Cardiac muscle cell (in vitro differentiated cells and primary cell): ENCODE results near the gene FAM90A1. TPM values are rescaled to one million over a fixed set of nuclear protein-coding genes. Genes with fewer than 3 reads are reported as not detected.
"Not testable (repeated sequence)": the region's sequence is repeated elsewhere in the genome, so short reads cannot be mapped to it uniquely, and the experiment has no call there.

Source experiments
- DNase-seq, 2 donors: peaks; one replicate each; pipeline versions ENCODE4 v3.0.0 to v3.0.0-alpha.2; 2010 to 2017; ENCODE audit warnings: low read depth in 1 of 2, low spot score in 1 of 2
- H3K27ac ChIP-seq: fragments of 200-600 bp; sonication (generic); 2 replicates; pipeline ENCODE4 v1.5.1; 2016
- H3K27me3 ChIP-seq: fragments of 200-600 bp; sonication (generic); 2 replicates; pipeline ENCODE4 v1.6.0; 2016; ENCODE audit warnings: control low read depth
- H3K36me3 ChIP-seq: fragments of 200-600 bp; sonication (generic); 2 replicates; pipeline ENCODE4 v1.5.1; 2016; ENCODE audit warnings: control low read depth
- H3K4me1 ChIP-seq: fragments of 200-600 bp; sonication (generic); 2 replicates; pipeline ENCODE4 v1.8.1; 2017; ENCODE audit warnings: low read depth, mild to moderate bottlenecking, mixed run types
- H3K4me3 ChIP-seq: fragments of 200-600 bp; sonication (generic); 2 replicates; pipeline ENCODE4 v1.5.1; 2016; ENCODE audit warnings: mild to moderate bottlenecking
- H3K9me3 ChIP-seq: fragments of 200-600 bp; sonication (generic); 2 replicates; pipeline ENCODE4 v1.5.1; 2017; ENCODE audit warnings: low read depth, mild to moderate bottlenecking, control low read depth
- CTCF ChIP-seq: IDR thresholded peaks from 2 replicates; pipeline ENCODE4 v1.5.1; 2012; ENCODE audit warnings: low read depth, mild to moderate bottlenecking, low read length
- polyA plus RNA-seq: library from polyadenylated mRNA; unstranded; fragments of >200 nt; fragmentation: Nextera tagmentation; extraction: Ambion mirVana; gene quantifications from 2 replicates; pipeline ENCODE4 v1.2.1, GENCODE V29; 2016
- total RNA-seq: library from RNA; depleted of rRNA; stranded (reverse); fragments of >200 nt; gene quantifications from 2 replicates; pipeline ENCODE4 v1.2.3, GENCODE V29; 2016

FAM90A1 gene
- total and polyA plus RNA-seq, 2 experiments from 2014 or later: 0.18 TPM; not detected in 1

- H3K27me3 ChIP-seq, H3K9me3 ChIP-seq, H3K36me3 ChIP-seq, H3K27ac ChIP-seq, H3K4me1 ChIP-seq: not testable (repeated sequence)
- DNase-seq: peak; percentile 28 to 71
- TF ChIP-seq CTCF: peak; percentile 58
- peak overlapping the region; percentile 41 for H3K4me3 ChIP-seq
These were observed 47.3 kb downstream of the FAM90A1 start for GRCh38 chr12:8179989-8180585.

DNA sequence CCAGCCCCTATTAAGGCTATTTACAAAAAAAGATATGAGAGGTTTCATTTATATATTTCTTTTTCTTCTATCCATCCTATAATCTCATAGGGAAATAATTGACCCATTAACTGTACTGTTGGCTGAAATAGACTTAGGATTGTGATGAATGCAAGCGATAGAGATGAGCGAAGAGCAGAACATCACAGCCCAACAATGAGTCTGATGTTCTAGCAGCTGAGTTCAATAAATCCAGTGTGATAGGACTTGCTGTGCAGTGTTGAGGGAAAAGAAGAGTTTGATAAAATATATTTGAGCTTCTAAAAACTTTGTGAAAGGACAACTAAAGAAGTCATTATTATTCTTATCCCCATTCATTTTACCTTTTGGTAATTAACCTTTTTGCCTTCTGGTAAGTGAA is 54.5 kb downstream of the FAM90A1 start:
- DNase-seq, H3K27ac ChIP-seq: not testable (repeated sequence)

More for the DNA sequence above, 54.5 kb downstream of the FAM90A1 start:
- H3K4me1 ChIP-seq, H3K27me3 ChIP-seq, H3K36me3 ChIP-seq, H3K9me3 ChIP-seq, H3K4me3 ChIP-seq: not testable (repeated sequence)

Other genes starting within 250 kb of the FAM90A1 start
- 22.9 and 26.6 TPM in 2 replicates for gene FOXJ2, start 194.9 kb downstream of the FAM90A1 start, total RNA-seq
- gene FOXJ2, start 194.9 kb downstream of the FAM90A1 start, polyA plus RNA-seq: 23.6 and 24.1 TPM in 2 replicates
- gene C3AR1, start 161.3 kb downstream of the FAM90A1 start, total RNA-seq: not detected in 2 replicates
- not detected in 2 replicates for gene C3AR1, start 161.3 kb downstream of the FAM90A1 start, polyA plus RNA-seq
- gene NECAP1, start 145.3 kb downstream of the FAM90A1 start, total RNA-seq: 59.9 and 68.9 TPM in 2 replicates
- gene NECAP1, start 145.3 kb downstream of the FAM90A1 start, polyA plus RNA-seq: 43.9 and 47.7 TPM in 2 replicates
- 1.8 TPM in 1 of 2 replicates, not detected in the other for gene CLEC4A, start 104.0 kb downstream of the FAM90A1 start, total RNA-seq
- gene CLEC4A, start 104.0 kb downstream of the FAM90A1 start, polyA plus RNA-seq: 0.65 and 1.9 TPM in 2 replicates
- gene ZNF705A, start 70.6 kb downstream of the FAM90A1 start, total RNA-seq: not detected in 2 replicates
- gene ZNF705A, start 70.6 kb downstream of the FAM90A1 start, polyA plus RNA-seq: not detected in 2 replicates
- 0.21 TPM in 1 of 2 replicates, not detected in the other for gene CLEC6A, start 228.3 kb upstream of the FAM90A1 start, total RNA-seq
- 0.26 TPM in 1 of 2 replicates, not detected in the other for gene CLEC6A, start 228.3 kb upstream of the FAM90A1 start, polyA plus RNA-seq